ENCODE data around the gene PCDHB12.
"Not testable (repeated sequence)": the region's sequence is repeated elsewhere in the genome, so short reads cannot be mapped to it uniquely, and the experiment has no call there.

GRCh38 chr5:141225421-141225820 lies 16.9 kb downstream of the PCDHB12 start:
- TF ChIP-seq ZBTB40 (IDR thresholded peaks at IDR 0.05); ZBTB40 (CRISPR knock-in tag; IDR thresholded peaks at IDR 0.05); SREBF2 (CRISPR knock-in tag; IDR thresholded peaks at IDR 0.05); CBFB (CRISPR knock-in tag; IDR thresholded peaks at IDR 0.05): not testable (repeated sequence)
